DMS79 (cell line): ENCODE data around the gene CDC42SE1.
A peak's percentile ranks its signal among the peaks of the same experiment; 100 is the strongest.

ENCODE experiments used
- DNase-seq: peaks from one replicate; lab custom pipeline; 2025; lab: John Stamatoyannopoulos, UW

Gene CDC42SE1

GRCh38 chr1:151008244-151009205, 50.9 kb downstream of the CDC42SE1 start, which contains the start of gene PRUNE1:
Gene PRUNE1 (plus strand): TSS chr1:151008449. CDS start chr1:151008633, 184 bp downstream.
- peak; percentile 93 for DNase-seq

GRCh38 chr1:151007853-151008243, 51.6 kb downstream of the CDC42SE1 start:
- no peak for DNase-seq

GRCh38 chr1:151006327-151007052, 52.9 kb downstream of the CDC42SE1 start, which contains the start of gene MINDY1:
Gene MINDY1 (minus strand): TSS chr1:151006902. CDS start chr1:151002617, 4,285 bp downstream.
- peak; percentile 84 for DNase-seq

GRCh38 chr1:151005729-151006319, 53.6 kb downstream of the CDC42SE1 start:
- no peak for DNase-seq

GRCh38 chr1:151003180-151003579, 56.2 kb downstream of the CDC42SE1 start:
- DNase-seq, result no peak

- no peak for DNase-seq
Observed at GRCh38 chr1:151002611-151003010, 56.8 kb downstream of the CDC42SE1 start.

- DNase-seq, result no peak
Observed at GRCh38 chr1:151002051-151002450, 57.4 kb downstream of the CDC42SE1 start.

GRCh38 chr1:151001602-151002001, 57.8 kb downstream of the CDC42SE1 start:
- DNase-seq, result no peak
